HepG2 (cell line): ENCODE data around the gene DDC. TPM values are rescaled to one million over a fixed set of nuclear protein-coding genes. Genes with fewer than 3 reads are reported as not detected.

Experiments used
- CEBPB ChIP-seq: IDR thresholded peaks from 2 replicates; pipeline ENCODE4 v1.6.1; 2011; ENCODE audit warnings: low read depth, low read length, improper control_type of control experiment, borderline replicate concordance
- SRSF4 ChIP-seq: fragments of 200-400 bp; formaldehyde crosslinking; IDR thresholded peaks from one replicate; pipeline ENCODE4 v1.6.1; 2018; ENCODE audit warnings: mild to moderate bottlenecking, low read depth, low read length, moderate library complexity; ENCODE audit not compliant: poor library complexity, severe bottlenecking
- ZNF720 ChIP-seq: sonication (generic); formaldehyde crosslinking; IDR thresholded peaks from 2 replicates; pipeline ENCODE4 v1.4.0; 2020; ENCODE audit warnings: missing genetic modification reagents
- polyA plus RNA-seq, 8 experiments: library from polyadenylated mRNA; depleted of rRNA in 3 of 8; stranded (reverse) in 7 of 8; unstranded in 1 of 8; fragments of >200 nt; fragmentation: Illumina TruSeq in 4 of 8; extraction: Trizol in 4 of 8; gene quantifications; 2 replicates each; pipeline versions ENCODE4 v1.2.1 to v1.2.3, GENCODE V29; 2011 to 2016; ENCODE audit warnings: low read depth in 4 of 8, missing spikeins in 1 of 8, mixed read lengths in 1 of 8; ENCODE audit not compliant: insufficient read depth in 1 of 8
- total RNA-seq, 5 experiments: library from RNA; depleted of rRNA; stranded (reverse); fragments of >200 nt; fragmentation: Illumina TruSeq; extraction: Trizol; gene quantifications; 2 replicates each; pipeline ENCODE4 v1.2.3, GENCODE V29; 2016; ENCODE audit warnings: low read depth in 1 of 5
- TF ChIP-seq, protein P1 (sequence below), 2 experiments: sonication (generic) in 1 of 2; formaldehyde crosslinking in 1 of 2; IDR thresholded peaks; 2 replicates each; pipeline versions ENCODE4 v1.6.1 to v1.9.0; 2014 to 2022; ENCODE audit warnings: antibody characterized with exemption in 1 of 2, borderline replicate concordance in 1 of 2, inconsistent platforms in 1 of 2, low read depth in 1 of 2, missing genetic modification reagents in 1 of 2
- TF ChIP-seq, protein P2 (sequence below): sonication (generic); formaldehyde crosslinking; IDR thresholded peaks from 2 replicates; pipeline ENCODE4 v1.4.0; 2020; ENCODE audit warnings: mild to moderate bottlenecking, missing genetic modification reagents
- TF ChIP-seq, protein P3 (sequence below): IDR thresholded peaks from 2 replicates; pipeline ENCODE4 v1.6.1; 2016; ENCODE audit warnings: missing compliant biosample characterization, missing genetic modification reagents, borderline replicate concordance

Gene DDC
- total and polyA plus RNA-seq, 2 of the 13 experiments (the other 11 are each of a cell fraction or from before 2014, with no cell fraction given): 11.7 to 93.3 TPM

DNA sequence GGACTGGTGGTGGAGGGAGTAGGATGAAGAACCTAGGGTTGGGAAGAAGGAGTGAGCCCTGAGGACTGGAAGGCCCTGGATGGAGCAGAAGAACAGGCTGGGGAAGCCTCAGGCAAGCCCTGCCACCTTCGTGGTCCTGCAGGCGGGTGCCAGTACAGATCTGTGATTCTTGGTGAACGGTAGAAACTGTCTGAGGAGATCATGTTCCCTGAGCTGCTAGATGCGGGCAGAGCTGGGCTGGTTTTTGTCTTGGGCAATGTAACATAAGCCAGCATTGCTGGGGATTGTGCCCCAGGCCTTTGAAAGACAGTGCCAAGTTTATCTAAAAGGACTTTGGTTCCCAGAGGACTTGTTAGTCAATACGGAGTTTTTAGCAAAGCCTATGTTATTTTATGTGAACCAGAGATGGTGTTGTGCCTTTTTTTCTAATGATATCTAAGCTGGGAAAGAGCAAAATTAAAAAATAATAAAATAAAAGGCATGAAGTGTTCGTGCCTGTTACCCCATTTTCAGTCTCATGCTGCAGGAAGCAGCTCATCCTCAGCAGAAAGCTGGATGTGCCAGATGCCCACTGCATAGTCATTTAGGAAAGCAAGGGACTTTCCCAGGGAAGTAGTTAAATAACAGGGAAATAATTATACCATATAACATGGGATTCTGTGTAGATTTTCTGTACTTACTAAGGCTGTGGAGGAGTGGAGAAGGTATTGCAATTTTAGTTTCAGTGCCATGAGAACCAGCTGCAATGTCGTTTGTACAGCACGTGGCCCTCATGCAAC, 90.6 kb downstream of the DDC start (continued):
- TF ChIP-seq, protein P1, sequence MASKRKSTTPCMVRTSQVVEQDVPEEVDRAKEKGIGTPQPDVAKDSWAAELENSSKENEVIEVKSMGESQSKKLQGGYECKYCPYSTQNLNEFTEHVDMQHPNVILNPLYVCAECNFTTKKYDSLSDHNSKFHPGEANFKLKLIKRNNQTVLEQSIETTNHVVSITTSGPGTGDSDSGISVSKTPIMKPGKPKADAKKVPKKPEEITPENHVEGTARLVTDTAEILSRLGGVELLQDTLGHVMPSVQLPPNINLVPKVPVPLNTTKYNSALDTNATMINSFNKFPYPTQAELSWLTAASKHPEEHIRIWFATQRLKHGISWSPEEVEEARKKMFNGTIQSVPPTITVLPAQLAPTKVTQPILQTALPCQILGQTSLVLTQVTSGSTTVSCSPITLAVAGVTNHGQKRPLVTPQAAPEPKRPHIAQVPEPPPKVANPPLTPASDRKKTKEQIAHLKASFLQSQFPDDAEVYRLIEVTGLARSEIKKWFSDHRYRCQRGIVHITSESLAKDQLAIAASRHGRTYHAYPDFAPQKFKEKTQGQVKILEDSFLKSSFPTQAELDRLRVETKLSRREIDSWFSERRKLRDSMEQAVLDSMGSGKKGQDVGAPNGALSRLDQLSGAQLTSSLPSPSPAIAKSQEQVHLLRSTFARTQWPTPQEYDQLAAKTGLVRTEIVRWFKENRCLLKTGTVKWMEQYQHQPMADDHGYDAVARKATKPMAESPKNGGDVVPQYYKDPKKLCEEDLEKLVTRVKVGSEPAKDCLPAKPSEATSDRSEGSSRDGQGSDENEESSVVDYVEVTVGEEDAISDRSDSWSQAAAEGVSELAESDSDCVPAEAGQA (IDR thresholded peaks at IDR 0.05; ENCODE audit: low read depth): no peak
- TF ChIP-seq, protein P1 (CRISPR knock-in tag; IDR thresholded peaks at IDR 0.05; ENCODE audit: borderline replicate concordance): no peak
- no peak for TF ChIP-seq CEBPB
- TF ChIP-seq ZNF720 (CRISPR knock-in tag): no peak
- TF ChIP-seq, protein P2, sequence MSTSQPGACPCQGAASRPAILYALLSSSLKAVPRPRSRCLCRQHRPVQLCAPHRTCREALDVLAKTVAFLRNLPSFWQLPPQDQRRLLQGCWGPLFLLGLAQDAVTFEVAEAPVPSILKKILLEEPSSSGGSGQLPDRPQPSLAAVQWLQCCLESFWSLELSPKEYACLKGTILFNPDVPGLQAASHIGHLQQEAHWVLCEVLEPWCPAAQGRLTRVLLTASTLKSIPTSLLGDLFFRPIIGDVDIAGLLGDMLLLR (CRISPR knock-in tag): no peak
- TF ChIP-seq, protein P3, sequence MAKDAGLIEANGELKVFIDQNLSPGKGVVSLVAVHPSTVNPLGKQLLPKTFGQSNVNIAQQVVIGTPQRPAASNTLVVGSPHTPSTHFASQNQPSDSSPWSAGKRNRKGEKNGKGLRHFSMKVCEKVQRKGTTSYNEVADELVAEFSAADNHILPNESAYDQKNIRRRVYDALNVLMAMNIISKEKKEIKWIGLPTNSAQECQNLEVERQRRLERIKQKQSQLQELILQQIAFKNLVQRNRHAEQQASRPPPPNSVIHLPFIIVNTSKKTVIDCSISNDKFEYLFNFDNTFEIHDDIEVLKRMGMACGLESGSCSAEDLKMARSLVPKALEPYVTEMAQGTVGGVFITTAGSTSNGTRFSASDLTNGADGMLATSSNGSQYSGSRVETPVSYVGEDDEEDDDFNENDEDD (CRISPR knock-in tag): no peak
- no peak for TF ChIP-seq SRSF4
